Smooth muscle cell (in vitro differentiated cells): ENCODE results near the gene GPR68. TPM values are rescaled to one million over a fixed set of nuclear protein-coding genes. Genes with fewer than 3 reads are reported as not detected.

ENCODE experiments used
- DNase-seq: peaks from one replicate; lab custom pipeline; 2025; ENCODE audit not compliant: unreplicated experiment; lab: John Stamatoyannopoulos, UW
- H2AFZ ChIP-seq: fragments of 200-600 bp; sonication (generic); 2 replicates; pipeline ENCODE4 v1.6.0; 2016; ENCODE audit warnings: antibody characterized with exemption, low read depth, mild to moderate bottlenecking
- H3F3A ChIP-seq: fragments of 200-600 bp; sonication (generic); 2 replicates; pipeline ENCODE4 v1.6.0; 2017; ENCODE audit warnings: antibody characterized with exemption, low read depth
- H3K27ac ChIP-seq: fragments of 200-600 bp; sonication (generic); 2 replicates; pipeline ENCODE4 v1.5.1; 2016; ENCODE audit warnings: low read depth, mild to moderate bottlenecking
- H3K27me3 ChIP-seq: fragments of 200-600 bp; sonication (generic); 2 replicates; pipeline ENCODE4 v1.6.1; 2016; ENCODE audit warnings: low read depth, mild to moderate bottlenecking
- H3K36me3 ChIP-seq: fragments of 200-600 bp; sonication (generic); 2 replicates; pipeline ENCODE4 v1.5.1; 2016; ENCODE audit warnings: low read depth
- H3K4me1 ChIP-seq: fragments of 200-600 bp; sonication (generic); 2 replicates; pipeline ENCODE4 v1.5.1; 2016; ENCODE audit warnings: low read depth
- H3K4me2 ChIP-seq: fragments of 200-600 bp; sonication (generic); 2 replicates; pipeline ENCODE4 v1.6.0; 2016; ENCODE audit warnings: mild to moderate bottlenecking
- H3K4me3 ChIP-seq: fragments of 200-600 bp; sonication (generic); 2 replicates; pipeline ENCODE4 v1.5.1; 2016; ENCODE audit warnings: mild to moderate bottlenecking
- H3K79me2 ChIP-seq: fragments of 200-600 bp; sonication (generic); 2 replicates; pipeline ENCODE4 v1.6.0; 2016; ENCODE audit warnings: low read depth, mild to moderate bottlenecking
- H3K9ac ChIP-seq: fragments of 200-600 bp; sonication (generic); 2 replicates; pipeline ENCODE4 v1.6.0; 2016; ENCODE audit warnings: low read depth
- H3K9me3 ChIP-seq: fragments of 200-600 bp; sonication (generic); replicated peaks from 2 replicates; pipeline ENCODE4 v1.5.1; 2016; ENCODE audit warnings: low read depth
- H4K20me1 ChIP-seq: fragments of 200-600 bp; sonication (generic); 2 replicates; pipeline ENCODE4 v1.6.0; 2016; ENCODE audit warnings: low read depth
- CTCF ChIP-seq: fragments of 200-600 bp; sonication (generic); IDR thresholded peaks from 2 replicates; pipeline ENCODE4 v1.5.1; 2017; ENCODE audit warnings: borderline replicate concordance, mild to moderate bottlenecking, antibody characterized with exemption; ENCODE audit not compliant: insufficient read depth, poor library complexity, severe bottlenecking
- WGBS: methylation state at CpG from one replicate; pipeline ENCODE4 v1.1.7; 2016; ENCODE audit warnings: low lambda C conversion rate; 5-methylcytosine and 5-hydroxymethylcytosine counted together
- polyA plus RNA-seq: library from polyadenylated mRNA; unstranded; fragments of >200 nt; fragmentation: Nextera tagmentation; extraction: Ambion mirVana; gene quantifications from 2 replicates; pipeline ENCODE4 v1.2.1, GENCODE V29; 2016
- total RNA-seq: library from RNA; depleted of rRNA; stranded (reverse); fragments of >200 nt; gene quantifications from 2 replicates; pipeline ENCODE4 v1.2.3, GENCODE V29; 2014

The GPR68 gene
- total and polyA plus RNA-seq, 2 experiments from 2014 or later, result 3.2 to 4.4 TPM

- WGBS, result 7% methylated on average over 33 of the region's 95 CpGs
- DNase-seq, result no peak
- no peak overlapping the region for H2AFZ ChIP-seq
Measured at GRCh38 chr14:91252871-91253794, 8.6 kb upstream of the GPR68 start.

GRCh38 chr14:91250912-91251311 is 6.4 kb upstream of the GPR68 start:
- 65% methylated on average over 5 of the region's 5 CpGs for WGBS
- no peak for DNase-seq
- H3K27ac ChIP-seq, result no peak overlapping the region
- H3F3A ChIP-seq, result peaks cover 7% of the 10 kb centered on the region
- no peak for TF ChIP-seq CTCF
- H3K4me3 ChIP-seq, result no peak overlapping the region
- no peak overlapping the region for H3K9ac ChIP-seq
- H3K36me3 ChIP-seq, result no peaks in the 10 kb centered on the region
- H2AFZ ChIP-seq, result no peak overlapping the region
- H4K20me1 ChIP-seq, result no peaks in the 10 kb centered on the region
- no peaks in the 10 kb centered on the region for H3K9me3 ChIP-seq
- H3K4me1 ChIP-seq, result peaks cover 7% of the 10 kb centered on the region
- no peak overlapping the region for H3K4me2 ChIP-seq
- H3K27me3 ChIP-seq, result no peaks in the 10 kb centered on the region
- H3K79me2 ChIP-seq, result no peaks in the 10 kb centered on the region

More at GRCh38 chr14:91252871-91253794, 8.6 kb upstream of the GPR68 start:
- no peaks in the 10 kb centered on the region for H4K20me1 ChIP-seq
- peak; percentile 10 for TF ChIP-seq CTCF
- peak overlapping the region; percentile 54 for H3K4me3 ChIP-seq
- peak overlapping the region; percentile 89 for H3K4me2 ChIP-seq
- H3K27me3 ChIP-seq, result no peaks in the 10 kb centered on the region
- no peak overlapping the region for H3K27ac ChIP-seq
- no peaks in the 10 kb centered on the region for H3K79me2 ChIP-seq
- H3K9ac ChIP-seq, result peak overlapping the region; percentile 58
- H3K9me3 ChIP-seq, result no peaks in the 10 kb centered on the region
- no peaks in the 10 kb centered on the region for H3K36me3 ChIP-seq
- H3F3A ChIP-seq, result peaks cover 18% of the 10 kb centered on the region
- peaks cover 7% of the 10 kb centered on the region for H3K4me1 ChIP-seq

GRCh38 chr14:91249841-91250616 is 5.5 kb upstream of the GPR68 start:
- Histone ChIP-seq H3K27me3 (no peaks in the 10 kb centered on the region), H4K20me1 (no peaks in the 10 kb centered on the region), H3K9me3 (no peaks in the 10 kb centered on the region), H3K4me3 (no peak overlapping the region), H3F3A (peaks cover 7% of the 10 kb centered on the region), H3K79me2 (no peaks in the 10 kb centered on the region), H3K36me3 (no peaks in the 10 kb centered on the region), H3K4me2 (no peak overlapping the region), H3K9ac (no peak overlapping the region), H3K27ac (peak overlapping the region; percentile 50), H2AFZ (no peak overlapping the region), H3K4me1 (peaks cover 7% of the 10 kb centered on the region)
- WGBS, result 66% methylated on average over 10 of the region's 10 CpGs
- DNase-seq, result no peak
- TF ChIP-seq CTCF, result no peak
